ENCODE results near the gene PSMB10. TPM values are rescaled to one million over a fixed set of nuclear protein-coding genes. Genes with fewer than 3 reads are reported as not detected.

Gene PSMB10
- total RNA-seq, 1 donor from 2014 or later: 35.8 TPM

GRCh38 chr16:67967183-67967957, 30.7 kb upstream of the PSMB10 start:
- no peak for FAIRE-seq
- H3K9ac ChIP-seq (ENCODE audit: low read length): peak overlapping the region; percentile 100
- H3K4me1 ChIP-seq (ENCODE audit: insufficient read depth, low read length): peaks cover 41% of the 10 kb centered on the region
- H3K4me3 Mint-ChIP-seq (ENCODE audit: unreplicated experiment): peak overlapping the region; percentile 99
- peak overlapping the region; percentile 100 for H3K4me2 ChIP-seq (ENCODE audit: low read length)
- no peaks in the 10 kb centered on the region for H3K9me3 ChIP-seq (ENCODE audit: insufficient read depth, low read depth, low read length)
- H3K27ac ChIP-seq (ENCODE audit: low read depth, low read length): peak overlapping the region; percentile 92
- no peak for TF ChIP-seq EZH2 (IDR thresholded peaks at IDR 0.05; ENCODE audit: insufficient read depth, low read length)
- TF ChIP-seq, protein P1, sequence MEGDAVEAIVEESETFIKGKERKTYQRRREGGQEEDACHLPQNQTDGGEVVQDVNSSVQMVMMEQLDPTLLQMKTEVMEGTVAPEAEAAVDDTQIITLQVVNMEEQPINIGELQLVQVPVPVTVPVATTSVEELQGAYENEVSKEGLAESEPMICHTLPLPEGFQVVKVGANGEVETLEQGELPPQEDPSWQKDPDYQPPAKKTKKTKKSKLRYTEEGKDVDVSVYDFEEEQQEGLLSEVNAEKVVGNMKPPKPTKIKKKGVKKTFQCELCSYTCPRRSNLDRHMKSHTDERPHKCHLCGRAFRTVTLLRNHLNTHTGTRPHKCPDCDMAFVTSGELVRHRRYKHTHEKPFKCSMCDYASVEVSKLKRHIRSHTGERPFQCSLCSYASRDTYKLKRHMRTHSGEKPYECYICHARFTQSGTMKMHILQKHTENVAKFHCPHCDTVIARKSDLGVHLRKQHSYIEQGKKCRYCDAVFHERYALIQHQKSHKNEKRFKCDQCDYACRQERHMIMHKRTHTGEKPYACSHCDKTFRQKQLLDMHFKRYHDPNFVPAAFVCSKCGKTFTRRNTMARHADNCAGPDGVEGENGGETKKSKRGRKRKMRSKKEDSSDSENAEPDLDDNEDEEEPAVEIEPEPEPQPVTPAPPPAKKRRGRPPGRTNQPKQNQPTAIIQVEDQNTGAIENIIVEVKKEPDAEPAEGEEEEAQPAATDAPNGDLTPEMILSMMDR (IDR thresholded peaks at IDR 0.05; ENCODE audit: insufficient read depth, low read depth, low read length): no peak
- H3K4me3 ChIP-seq (ENCODE audit: insufficient read depth, low read depth, low read length): peak overlapping the region; percentile 100
- peaks cover 24% of the 10 kb centered on the region for H3K4me1 Mint-ChIP-seq (ENCODE audit: low read depth, unreplicated experiment)
- H3K27me3 ChIP-seq (ENCODE audit: insufficient read depth, low read length): no peaks in the 10 kb centered on the region
- H2AFZ ChIP-seq (ENCODE audit: low read depth, low read length): peak overlapping the region; percentile 69
- H4K20me1 ChIP-seq (ENCODE audit: insufficient read depth, low read length): peaks cover 55% of the 10 kb centered on the region
- H3K27ac Mint-ChIP-seq (ENCODE audit: unreplicated experiment): peak overlapping the region; percentile 99
- peaks cover 59% of the 10 kb centered on the region for H3K79me2 ChIP-seq (ENCODE audit: insufficient read depth, low read length)
- DNase-seq (ENCODE audit: low read depth): no peak
- peaks cover 7% of the 10 kb centered on the region for H3K27me3 Mint-ChIP-seq (ENCODE audit: low read depth, unreplicated experiment)
- H3K36me3 Mint-ChIP-seq (ENCODE audit: low read depth, unreplicated experiment): peaks cover 9% of the 10 kb centered on the region
- H3K36me3 ChIP-seq (ENCODE audit: insufficient read depth, low read length): peaks cover 9% of the 10 kb centered on the region
- H3K9me3 Mint-ChIP-seq (ENCODE audit: unreplicated experiment): no peaks in the 10 kb centered on the region

- Histone ChIP-seq H3K9me3 (ENCODE audit: insufficient read depth, low read depth, low read length) (no peaks in the 10 kb centered on the region), H3K4me2 (ENCODE audit: low read length) (peak overlapping the region; percentile 100), H2AFZ (ENCODE audit: low read depth, low read length) (no peak overlapping the region), H3K27ac (ENCODE audit: low read depth, low read length) (peak overlapping the region; percentile 92), H4K20me1 (ENCODE audit: insufficient read depth, low read length) (peaks cover 62% of the 10 kb centered on the region), H3K36me3 (ENCODE audit: insufficient read depth, low read length) (peaks cover 9% of the 10 kb centered on the region), H3K79me2 (ENCODE audit: insufficient read depth, low read length) (peaks cover 66% of the 10 kb centered on the region), H3K9ac (ENCODE audit: low read length) (peak overlapping the region; percentile 100), H3K4me3 (ENCODE audit: insufficient read depth, low read depth, low read length) (peak overlapping the region; percentile 100), H3K4me1 (ENCODE audit: insufficient read depth, low read length) (peaks cover 41% of the 10 kb centered on the region), H3K27me3 (ENCODE audit: insufficient read depth, low read length) (no peaks in the 10 kb centered on the region)
- no peak for TF ChIP-seq EZH2 (IDR thresholded peaks at IDR 0.05; ENCODE audit: insufficient read depth, low read length)
- TF ChIP-seq, protein P1 (IDR thresholded peaks at IDR 0.05; ENCODE audit: insufficient read depth, low read depth, low read length): no peak
- Mint-ChIP-seq H3K27ac (ENCODE audit: unreplicated experiment) (peak overlapping the region; percentile 99), H3K9me3 (ENCODE audit: unreplicated experiment) (no peaks in the 10 kb centered on the region), H3K4me3 (ENCODE audit: unreplicated experiment) (peak overlapping the region; percentile 99), H3K27me3 (ENCODE audit: low read depth, unreplicated experiment) (peaks cover 7% of the 10 kb centered on the region), H3K4me1 (ENCODE audit: low read depth, unreplicated experiment) (peaks cover 24% of the 10 kb centered on the region), H3K36me3 (ENCODE audit: low read depth, unreplicated experiment) (peaks cover 14% of the 10 kb centered on the region)
- FAIRE-seq: no peak
- peak; percentile 42 for DNase-seq (ENCODE audit: low read depth)
Measured at GRCh38 chr16:67966549-67967182, 30.0 kb upstream of the PSMB10 start.
